Measurements from ENCODE around the gene ZBED6.
"Not testable (repeated sequence)": the region's sequence is repeated elsewhere in the genome, so short reads cannot be mapped to it uniquely, and the experiment has no call there.

The ZBED6 gene

DNA sequence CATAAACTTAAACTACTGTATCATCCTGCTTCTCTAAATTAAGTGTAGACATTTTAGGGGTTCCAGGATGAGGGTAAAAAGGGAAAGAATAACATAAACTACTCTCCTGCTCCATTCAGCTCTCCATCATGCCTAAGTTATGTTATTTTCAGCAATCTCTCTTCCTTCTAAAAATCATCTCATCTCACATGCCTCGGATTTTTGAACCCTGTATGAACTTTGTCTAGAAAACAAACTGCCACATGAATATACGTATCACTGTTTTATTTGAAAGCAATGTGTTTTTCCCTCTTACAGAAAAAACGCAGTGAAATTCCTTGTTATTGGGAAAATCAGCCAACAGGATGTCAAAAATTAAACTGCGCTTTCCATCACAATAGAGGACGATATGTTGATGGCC is 32.6 kb downstream of the ZBED6 start:
- Histone ChIP-seq H3K36me3 (ENCODE audit: insufficient read depth, low read length) (peaks cover 93% of the 10 kb centered on the region), H3K79me2 (ENCODE audit: insufficient read depth, low read length) (no peaks in the 10 kb centered on the region; the same call in 1 of the 2 replicates), H3K4me2 (ENCODE audit: low read length) (no peak overlapping the region)

DNA sequence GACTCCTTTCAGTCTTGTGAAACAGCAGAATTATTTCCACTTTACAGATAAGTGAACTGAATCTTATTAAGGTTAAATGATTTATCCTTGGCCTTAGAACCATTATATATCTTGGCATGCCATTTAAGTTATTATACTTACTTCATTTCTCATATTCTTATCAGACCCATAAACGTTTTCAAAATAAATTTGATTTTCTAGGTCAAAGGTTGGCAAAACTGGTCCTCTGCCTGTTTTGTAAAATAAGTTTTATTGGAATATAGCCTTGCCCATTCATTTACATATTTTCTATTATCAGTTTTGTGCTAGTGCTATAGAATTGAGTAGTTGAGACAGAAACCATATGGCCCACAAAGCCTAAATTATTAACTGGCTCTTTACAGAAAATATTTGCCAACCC is 33.1 kb downstream of the ZBED6 start:
- TF ChIP-seq EZH2 (IDR thresholded peaks at IDR 0.05; ENCODE audit: borderline replicate concordance, low read length) = no peak
- TF ChIP-seq, protein P1, sequence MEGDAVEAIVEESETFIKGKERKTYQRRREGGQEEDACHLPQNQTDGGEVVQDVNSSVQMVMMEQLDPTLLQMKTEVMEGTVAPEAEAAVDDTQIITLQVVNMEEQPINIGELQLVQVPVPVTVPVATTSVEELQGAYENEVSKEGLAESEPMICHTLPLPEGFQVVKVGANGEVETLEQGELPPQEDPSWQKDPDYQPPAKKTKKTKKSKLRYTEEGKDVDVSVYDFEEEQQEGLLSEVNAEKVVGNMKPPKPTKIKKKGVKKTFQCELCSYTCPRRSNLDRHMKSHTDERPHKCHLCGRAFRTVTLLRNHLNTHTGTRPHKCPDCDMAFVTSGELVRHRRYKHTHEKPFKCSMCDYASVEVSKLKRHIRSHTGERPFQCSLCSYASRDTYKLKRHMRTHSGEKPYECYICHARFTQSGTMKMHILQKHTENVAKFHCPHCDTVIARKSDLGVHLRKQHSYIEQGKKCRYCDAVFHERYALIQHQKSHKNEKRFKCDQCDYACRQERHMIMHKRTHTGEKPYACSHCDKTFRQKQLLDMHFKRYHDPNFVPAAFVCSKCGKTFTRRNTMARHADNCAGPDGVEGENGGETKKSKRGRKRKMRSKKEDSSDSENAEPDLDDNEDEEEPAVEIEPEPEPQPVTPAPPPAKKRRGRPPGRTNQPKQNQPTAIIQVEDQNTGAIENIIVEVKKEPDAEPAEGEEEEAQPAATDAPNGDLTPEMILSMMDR (IDR thresholded peaks at IDR 0.05; ENCODE audit: low read length) = no peak
- H3K4me3 ChIP-seq (ENCODE audit: low read depth, low read length, poor library complexity, severe bottlenecking) = no peak overlapping the region

More for the DNA sequence above, 32.6 kb downstream of the ZBED6 start:
- H3K9ac ChIP-seq (ENCODE audit: low read length) = no peak overlapping the region
- no peak for TF ChIP-seq EZH2 (IDR thresholded peaks at IDR 0.05; ENCODE audit: borderline replicate concordance, low read length)
- H3K9me3 ChIP-seq (ENCODE audit: low read length) = no peaks in the 10 kb centered on the region
- H3K27me3 ChIP-seq (ENCODE audit: insufficient read depth, low read length) = no peaks in the 10 kb centered on the region
- H3K9me2 ChIP-seq (ENCODE audit: low read depth, low read length) = no peaks in the 10 kb centered on the region
- H3K4me3 ChIP-seq (ENCODE audit: low read depth, low read length, poor library complexity, severe bottlenecking) = no peak overlapping the region
- no peaks in the 10 kb centered on the region for H3F3A ChIP-seq (ENCODE audit: insufficient read depth, low read length)
- H2AFZ ChIP-seq (ENCODE audit: low read length) = no peak overlapping the region
- H3K27ac ChIP-seq (ENCODE audit: low read depth, low read length, poor library complexity, severe bottlenecking) = no peak overlapping the region
- no peaks in the 10 kb centered on the region for H3K4me1 ChIP-seq (ENCODE audit: insufficient read depth, low read length, severe bottlenecking)
- no peaks in the 10 kb centered on the region for H4K20me1 ChIP-seq (ENCODE audit: insufficient read depth, low read length)

DNA sequence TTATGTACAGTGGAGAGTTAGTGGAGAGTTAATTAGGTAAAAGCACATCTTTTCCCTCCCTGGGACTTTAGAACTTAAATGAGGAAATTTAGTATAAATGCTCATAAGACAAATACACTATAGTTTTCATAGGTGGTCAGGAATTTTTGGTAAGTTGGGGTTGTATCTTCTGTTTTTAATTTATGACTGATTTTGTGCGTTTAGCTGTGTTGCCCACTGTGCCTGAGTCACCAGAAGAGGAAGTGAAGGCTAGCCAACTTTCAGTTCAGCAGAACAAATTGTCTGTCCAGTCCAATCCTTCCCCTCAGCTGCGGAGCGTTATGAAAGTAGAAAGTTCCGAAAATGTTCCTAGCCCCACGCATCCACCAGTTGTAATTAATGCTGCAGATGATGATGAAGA is 33.8 kb downstream of the ZBED6 start:
- H3K36me3 ChIP-seq (ENCODE audit: insufficient read depth, low read length) = peaks cover 90% of the 10 kb centered on the region
- H3K4me1 ChIP-seq (ENCODE audit: insufficient read depth, low read length, severe bottlenecking); H2AFZ ChIP-seq (ENCODE audit: low read length); H3K9me2 ChIP-seq (ENCODE audit: low read depth, low read length); H3K79me2 ChIP-seq (ENCODE audit: insufficient read depth, low read length); H3K4me3 ChIP-seq (ENCODE audit: low read depth, low read length, poor library complexity, severe bottlenecking); H3K9me3 ChIP-seq (ENCODE audit: low read length); H3F3A ChIP-seq (ENCODE audit: insufficient read depth, low read length); H3K9ac ChIP-seq (ENCODE audit: low read length); H4K20me1 ChIP-seq (ENCODE audit: insufficient read depth, low read length); H3K4me2 ChIP-seq (ENCODE audit: low read length); H3K27me3 ChIP-seq (ENCODE audit: insufficient read depth, low read length); H3K27ac ChIP-seq (ENCODE audit: low read depth, low read length, poor library complexity, severe bottlenecking): not testable (repeated sequence)

More for the DNA sequence above, 33.1 kb downstream of the ZBED6 start:
- no peaks in the 10 kb centered on the region; the same call in 1 of the 2 replicates for H3K79me2 ChIP-seq (ENCODE audit: insufficient read depth, low read length)
- no peak overlapping the region for H2AFZ ChIP-seq (ENCODE audit: low read length)
- peaks cover 89% of the 10 kb centered on the region for H3K36me3 ChIP-seq (ENCODE audit: insufficient read depth, low read length)
- no peaks in the 10 kb centered on the region for H3K4me1 ChIP-seq (ENCODE audit: insufficient read depth, low read length, severe bottlenecking)
- H3K27ac ChIP-seq (ENCODE audit: low read depth, low read length, poor library complexity, severe bottlenecking) = no peak overlapping the region
- no peak overlapping the region for H3K4me2 ChIP-seq (ENCODE audit: low read length)
- no peaks in the 10 kb centered on the region for H3K9me3 ChIP-seq (ENCODE audit: low read length)
- no peak overlapping the region for H3K9ac ChIP-seq (ENCODE audit: low read length)
- H3K9me2 ChIP-seq (ENCODE audit: low read depth, low read length) = no peaks in the 10 kb centered on the region
- H3F3A ChIP-seq (ENCODE audit: insufficient read depth, low read length) = no peaks in the 10 kb centered on the region
- H3K27me3 ChIP-seq (ENCODE audit: insufficient read depth, low read length) = no peaks in the 10 kb centered on the region
- no peaks in the 10 kb centered on the region for H4K20me1 ChIP-seq (ENCODE audit: insufficient read depth, low read length)

DNA sequence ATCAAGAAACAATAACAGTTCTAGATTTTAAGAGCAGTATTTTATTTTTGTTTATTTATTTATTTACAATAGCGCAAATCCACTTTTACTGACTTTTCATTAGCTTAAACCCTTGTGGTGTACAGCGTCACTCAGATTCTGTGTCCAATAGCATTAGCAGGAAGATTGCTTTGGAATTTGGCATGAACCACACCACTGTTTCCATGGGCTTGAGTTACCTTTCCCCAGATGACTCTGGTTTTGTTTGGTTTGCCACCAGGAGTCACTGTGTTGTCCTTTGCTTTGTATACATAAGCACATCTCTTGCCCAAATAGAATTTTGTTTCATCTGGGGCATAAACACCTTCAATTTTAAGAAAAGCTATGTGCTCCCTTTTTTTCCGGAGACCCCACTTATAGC is 40.1 kb downstream of the ZBED6 start:
- Histone ChIP-seq H3K9ac (ENCODE audit: low read length) (no peak overlapping the region), H3F3A (ENCODE audit: insufficient read depth, low read length) (no peaks in the 10 kb centered on the region), H3K4me2 (ENCODE audit: low read length) (no peak overlapping the region), H3K27ac (ENCODE audit: low read depth, low read length, poor library complexity, severe bottlenecking) (no peak overlapping the region), H3K9me2 (ENCODE audit: low read depth, low read length) (no peaks in the 10 kb centered on the region), H4K20me1 (ENCODE audit: insufficient read depth, low read length) (no peaks in the 10 kb centered on the region), H3K36me3 (ENCODE audit: insufficient read depth, low read length) (peaks cover 95% of the 10 kb centered on the region), H2AFZ (ENCODE audit: low read length) (no peak overlapping the region), H3K4me3 (ENCODE audit: low read depth, low read length, poor library complexity, severe bottlenecking) (no peak overlapping the region), H3K9me3 (ENCODE audit: low read length) (no peaks in the 10 kb centered on the region), H3K4me1 (ENCODE audit: insufficient read depth, low read length, severe bottlenecking) (no peaks in the 10 kb centered on the region), H3K27me3 (ENCODE audit: insufficient read depth, low read length) (no peaks in the 10 kb centered on the region), H3K79me2 (ENCODE audit: insufficient read depth, low read length) (no peaks in the 10 kb centered on the region)
- TF ChIP-seq, protein P1 (IDR thresholded peaks at IDR 0.05; ENCODE audit: low read length) = no peak
- no peak for TF ChIP-seq EZH2 (IDR thresholded peaks at IDR 0.05; ENCODE audit: borderline replicate concordance, low read length)

All from OCI-LY1 (cell line).